Activated CD4-positive, alpha-beta T cell treated with anti-CD3 and anti-CD28 coated beads, Interleukin-2, amount 50 U/mL, for 48 hours (primary cell): ENCODE results near the gene CD164L2.

Experiments used
- DNase-seq, 2 experiments: peaks; one replicate each; pipeline ENCODE4 v3.0.0-alpha.2; 2020

CD164L2 gene

GRCh38 chr1:27342778-27343638 is 40.1 kb downstream of the CD164L2 start:
- DNase-seq, result peak; percentile 66 to 70

GRCh38 chr1:27342391-27342777 is 40.7 kb downstream of the CD164L2 start:
- peak; percentile 36 to 49 for DNase-seq

- peak; percentile 61 to 71 for DNase-seq
These were observed 41.4 kb downstream of the CD164L2 start, which contains the start of gene SYTL1 for GRCh38 chr1:27341525-27342252. TSS of gene SYTL1 (plus strand) at chr1:27342022. CDS start at chr1:27345335, 3,313 bp downstream.

GRCh38 chr1:27339213-27339612 is 43.9 kb downstream of the CD164L2 start:
- no peak for DNase-seq

- no peak for DNase-seq
These were observed 44.4 kb downstream of the CD164L2 start for GRCh38 chr1:27338751-27339150.

- DNase-seq, result no peak
These were observed 46.4 kb downstream of the CD164L2 start for GRCh38 chr1:27336756-27337155.

GRCh38 chr1:27335506-27336422 is 47.4 kb downstream of the CD164L2 start:
- no peak for DNase-seq

GRCh38 chr1:27333717-27334279 is 49.3 kb downstream of the CD164L2 start:
- DNase-seq, result no peak

GRCh38 chr1:27332536-27333281 is 50.4 kb downstream of the CD164L2 start:
- DNase-seq, result peak; percentile 61 to 65

GRCh38 chr1:27331922-27332321 is 51.2 kb downstream of the CD164L2 start:
- no peak for DNase-seq

- DNase-seq, result no peak
These were observed 51.7 kb downstream of the CD164L2 start for GRCh38 chr1:27331426-27331825.

GRCh38 chr1:27330786-27331185 is 52.3 kb downstream of the CD164L2 start:
- no peak for DNase-seq
